ENCODE measurements around the gene ADAT3. TPM values are rescaled to one million over a fixed set of nuclear protein-coding genes. Genes with fewer than 3 reads are reported as not detected.
A peak's percentile ranks its signal among the peaks of the same experiment; 100 is the strongest.

ADAT3 gene
- total and polyA plus RNA-seq, 10 donors, result 3.2 to 11.0 (median 8.2) TPM

DNA sequence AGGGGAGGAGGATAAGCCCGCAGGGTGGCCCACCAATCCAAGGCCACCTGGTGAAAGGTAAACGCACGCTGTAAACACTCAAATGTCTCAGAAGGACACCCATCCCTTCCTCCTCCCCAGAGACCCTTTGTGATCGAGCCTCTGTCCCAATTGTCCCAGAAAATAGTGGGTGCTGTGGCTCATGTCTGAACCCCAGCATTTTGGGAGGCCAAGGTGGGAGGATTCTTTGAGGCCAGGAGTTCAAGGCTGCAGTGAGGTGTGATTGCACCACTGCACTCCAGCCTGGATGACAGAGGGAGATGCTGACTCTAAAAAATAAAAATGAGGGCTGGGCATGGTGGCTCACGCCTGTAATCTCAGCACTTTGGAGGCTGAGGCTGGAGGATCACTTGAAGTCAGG is 16.8 kb upstream of the ADAT3 start:
- Histone ChIP-seq H3K36me3 (no peaks in the 10 kb centered on the region), H3K9me3 (no peaks in the 10 kb centered on the region), H3K4me3 (no peak overlapping the region), H3K27ac (no peak overlapping the region), H3K27me3 (replicated peaks in 1 of 7) (no peaks in the 10 kb centered on the region), H3K4me1 (peaks cover 11 to 43% (median 24%) of the 10 kb centered on the region in 6 donors)
- no peak for DNase-seq
- 80 to 94% (median 88%) methylated on average over 5 of the region's 5 CpGs for WGBS, 5 donors
- intact Hi-C loops (cut with DNase I; ENCODE audit: low total_unique reads), result no loop called here
- no peak for TF ChIP-seq POLR2AphosphoS5 (IDR thresholded peaks at IDR 0.05)
- no peak for TF ChIP-seq POLR2A (IDR thresholded peaks at IDR 0.05)
- TF ChIP-seq, protein P1, sequence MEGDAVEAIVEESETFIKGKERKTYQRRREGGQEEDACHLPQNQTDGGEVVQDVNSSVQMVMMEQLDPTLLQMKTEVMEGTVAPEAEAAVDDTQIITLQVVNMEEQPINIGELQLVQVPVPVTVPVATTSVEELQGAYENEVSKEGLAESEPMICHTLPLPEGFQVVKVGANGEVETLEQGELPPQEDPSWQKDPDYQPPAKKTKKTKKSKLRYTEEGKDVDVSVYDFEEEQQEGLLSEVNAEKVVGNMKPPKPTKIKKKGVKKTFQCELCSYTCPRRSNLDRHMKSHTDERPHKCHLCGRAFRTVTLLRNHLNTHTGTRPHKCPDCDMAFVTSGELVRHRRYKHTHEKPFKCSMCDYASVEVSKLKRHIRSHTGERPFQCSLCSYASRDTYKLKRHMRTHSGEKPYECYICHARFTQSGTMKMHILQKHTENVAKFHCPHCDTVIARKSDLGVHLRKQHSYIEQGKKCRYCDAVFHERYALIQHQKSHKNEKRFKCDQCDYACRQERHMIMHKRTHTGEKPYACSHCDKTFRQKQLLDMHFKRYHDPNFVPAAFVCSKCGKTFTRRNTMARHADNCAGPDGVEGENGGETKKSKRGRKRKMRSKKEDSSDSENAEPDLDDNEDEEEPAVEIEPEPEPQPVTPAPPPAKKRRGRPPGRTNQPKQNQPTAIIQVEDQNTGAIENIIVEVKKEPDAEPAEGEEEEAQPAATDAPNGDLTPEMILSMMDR (IDR thresholded peaks at IDR 0.05 in 8 of 11, conservative IDR thresholded peaks at IDR 0.05 in 3 of 11), result no peak

DNA sequence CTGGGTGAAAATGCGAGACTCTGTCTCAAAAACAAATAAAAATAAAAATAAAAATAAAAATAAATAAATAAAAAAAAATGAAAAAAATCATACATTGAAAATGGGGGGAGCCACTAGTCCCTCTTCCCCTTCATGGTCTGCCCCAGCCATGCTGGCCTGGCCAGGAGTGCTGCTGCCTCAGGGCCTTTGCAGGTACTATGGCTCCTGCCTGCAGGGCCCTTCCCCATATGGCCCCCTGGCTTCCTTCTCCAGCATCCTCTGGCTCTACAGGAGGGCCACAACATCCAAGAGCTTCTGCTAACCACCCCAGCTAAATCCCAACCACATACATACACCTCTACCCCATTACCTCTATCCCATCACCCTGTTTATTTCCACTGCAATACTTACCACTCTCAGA is 15.3 kb upstream of the ADAT3 start:
- 90 to 100% (median 100%) methylated on average over 1 of the region's 1 CpG for WGBS, 5 donors
- Histone ChIP-seq H3K27ac (no peak overlapping the region), H3K4me3 (no peak overlapping the region), H3K9me3 (no peaks in the 10 kb centered on the region), H3K36me3 (no peaks in the 10 kb centered on the region), H3K27me3 (replicated peaks in 1 of 7) (no peaks in the 10 kb centered on the region), H3K4me1 (peaks cover 0 to 41% (median 16%) of the 10 kb centered on the region in 6 donors)
- TF ChIP-seq POLR2A (IDR thresholded peaks at IDR 0.05), result no peak
- TF ChIP-seq POLR2AphosphoS5 (IDR thresholded peaks at IDR 0.05), result no peak
- TF ChIP-seq, protein P1 (IDR thresholded peaks at IDR 0.05 in 8 of 11, conservative IDR thresholded peaks at IDR 0.05 in 3 of 11), result no peak
- intact Hi-C loops (cut with DNase I; ENCODE audit: low total_unique reads), result no loop called here
- no peak for DNase-seq

DNA sequence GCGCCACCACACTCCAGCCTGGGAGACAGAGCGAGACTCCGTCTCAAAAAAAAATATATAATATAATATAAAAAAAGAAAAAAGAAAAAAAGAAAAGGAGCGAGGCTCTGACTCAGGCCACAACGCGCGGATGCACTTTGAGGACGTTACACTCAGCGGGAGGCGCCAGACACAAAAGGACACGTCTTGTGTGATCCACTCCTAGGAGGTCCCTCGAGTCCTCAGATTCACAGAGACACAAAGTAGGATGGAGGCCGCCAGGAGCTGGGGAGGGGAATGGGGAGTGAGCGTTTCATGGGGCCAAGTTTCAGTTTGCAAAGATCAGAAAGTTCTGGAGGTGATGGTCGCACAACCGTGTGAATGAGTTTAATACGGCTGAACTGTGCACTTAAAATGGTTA is 11.4 kb upstream of the ADAT3 start:
- intact Hi-C loops (cut with DNase I; ENCODE audit: low total_unique reads), result no loop called here
- Histone ChIP-seq H3K27me3 (replicated peaks in 1 of 7) (no peaks in the 10 kb centered on the region), H3K4me1 (peaks cover 30 to 60% (median 41%) of the 10 kb centered on the region in 6 donors), H3K27ac (no peak overlapping the region), H3K36me3 (no peaks in the 10 kb centered on the region), H3K9me3 (no peaks in the 10 kb centered on the region), H3K4me3 (no peak overlapping the region)
- TF ChIP-seq POLR2A (IDR thresholded peaks at IDR 0.05) (no peak), POLR2AphosphoS5 (IDR thresholded peaks at IDR 0.05) (no peak)
- TF ChIP-seq, protein P1 (IDR thresholded peaks at IDR 0.05 in 8 of 11, conservative IDR thresholded peaks at IDR 0.05 in 3 of 11), result no peak
- no peak for DNase-seq
- WGBS, 5 donors, result 86 to 92% (median 88%) methylated on average over 17 of the region's 17 CpGs

DNA sequence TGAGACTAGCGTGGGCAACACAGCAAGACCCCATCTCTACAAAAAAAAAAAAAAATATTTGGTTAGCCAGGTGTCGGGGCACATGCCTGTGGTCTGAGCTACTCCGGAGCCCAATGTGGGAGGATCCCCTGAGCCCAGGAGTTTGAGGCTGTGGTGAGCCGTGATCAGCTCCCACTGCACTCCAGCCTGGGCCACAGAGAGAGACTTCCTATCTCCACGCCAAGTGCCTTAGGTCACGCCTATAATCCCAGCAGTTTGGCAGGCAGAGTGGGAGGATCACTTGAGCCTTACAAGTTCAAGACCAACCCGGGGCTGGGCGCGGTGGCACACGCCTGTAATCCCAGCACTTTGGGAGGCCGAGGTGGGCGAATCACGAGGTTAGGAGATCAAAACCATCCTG is 8.7 kb upstream of the ADAT3 start:
- no peaks in the 10 kb centered on the region for H3K27me3 ChIP-seq (replicated peaks in 1 of 7)
- peaks cover 30 to 80% (median 42%) of the 10 kb centered on the region in 6 donors for H3K4me1 ChIP-seq
- no peaks in the 10 kb centered on the region for H3K9me3 ChIP-seq
- TF ChIP-seq, protein P1 (IDR thresholded peaks at IDR 0.05 in 8 of 11, conservative IDR thresholded peaks at IDR 0.05 in 3 of 11), result no peak
- TF ChIP-seq POLR2A (IDR thresholded peaks at IDR 0.05), result no peak
- no peak for TF ChIP-seq POLR2AphosphoS5 (IDR thresholded peaks at IDR 0.05)
- intact Hi-C loops (cut with DNase I; ENCODE audit: low total_unique reads), result no loop called here
- H3K36me3 ChIP-seq, result no peaks in the 10 kb centered on the region
- peak overlapping the region in 7 of 8 donors; percentile 67 to 91 (median 87) for H3K27ac ChIP-seq
- H3K4me3 ChIP-seq, result peak overlapping the region in 1 of 8 donors; percentile 62
- 63 to 72% (median 67%) methylated on average over 13 of the region's 13 CpGs for WGBS, 5 donors
- no peak for DNase-seq

Measured in spleen (tissue), 11 donors.